ENCODE data around the gene PGLYRP4. TPM values are rescaled to one million over a fixed set of nuclear protein-coding genes. Genes with fewer than 3 reads are reported as not detected.

The PGLYRP4 gene
- total RNA-seq, 1 donor from 2014 or later = 4.4 TPM

DNA sequence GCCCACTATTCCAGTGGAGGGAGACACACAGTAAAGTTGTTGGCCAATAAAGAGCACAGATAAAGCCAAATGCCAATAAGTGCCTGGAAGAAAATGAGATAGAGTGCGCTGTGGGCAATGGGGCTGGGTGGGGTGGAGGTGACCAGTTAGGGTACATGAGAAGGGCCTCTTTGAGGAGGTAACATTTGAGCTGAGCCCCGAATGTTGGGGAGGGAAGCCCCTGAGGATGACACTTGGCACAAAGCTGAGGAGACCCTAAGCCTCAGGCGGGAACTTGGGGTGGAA is 10.0 kb upstream of the PGLYRP4 start:
- Mint-ChIP-seq H3K4me1 (ENCODE audit: unreplicated experiment) (peaks cover 3% of the 10 kb centered on the region), H3K36me3 (peaks cover 4% of the 10 kb centered on the region), H3K27ac (peak overlapping the region; percentile 92), H3K9me3 (no peaks in the 10 kb centered on the region), H3K4me3 (peak overlapping the region; percentile 69), H3K27me3 (no peaks in the 10 kb centered on the region)
- no peak for TF ChIP-seq CTCF (conservative IDR thresholded peaks at IDR 0.05)
- peak; percentile 34 for DNase-seq (ENCODE audit: extremely low spot score, unreplicated experiment)

GRCh38 chr1:153357853-153358690 is 9.4 kb upstream of the PGLYRP4 start, which contains the start of gene S100A9:
Gene S100A9 (plus strand): TSS chr1:153357854. CDS start chr1:153358284, 430 bp downstream.
- no peaks in the 10 kb centered on the region for H3K9me3 Mint-ChIP-seq
- H3K27ac Mint-ChIP-seq = peak within 1 kb of the TSS; percentile 92
- no peak for TF ChIP-seq CTCF (conservative IDR thresholded peaks at IDR 0.05)
- H3K36me3 Mint-ChIP-seq = peaks cover 4% of the 10 kb centered on the region
- H3K4me3 Mint-ChIP-seq = peak within 1 kb of the TSS; percentile 69
- H3K27me3 Mint-ChIP-seq = no peaks in the 10 kb centered on the region
- DNase-seq (ENCODE audit: extremely low spot score, unreplicated experiment) = peak; percentile 25
- peaks cover 3% of the 10 kb centered on the region for H3K4me1 Mint-ChIP-seq (ENCODE audit: unreplicated experiment)

DNA sequence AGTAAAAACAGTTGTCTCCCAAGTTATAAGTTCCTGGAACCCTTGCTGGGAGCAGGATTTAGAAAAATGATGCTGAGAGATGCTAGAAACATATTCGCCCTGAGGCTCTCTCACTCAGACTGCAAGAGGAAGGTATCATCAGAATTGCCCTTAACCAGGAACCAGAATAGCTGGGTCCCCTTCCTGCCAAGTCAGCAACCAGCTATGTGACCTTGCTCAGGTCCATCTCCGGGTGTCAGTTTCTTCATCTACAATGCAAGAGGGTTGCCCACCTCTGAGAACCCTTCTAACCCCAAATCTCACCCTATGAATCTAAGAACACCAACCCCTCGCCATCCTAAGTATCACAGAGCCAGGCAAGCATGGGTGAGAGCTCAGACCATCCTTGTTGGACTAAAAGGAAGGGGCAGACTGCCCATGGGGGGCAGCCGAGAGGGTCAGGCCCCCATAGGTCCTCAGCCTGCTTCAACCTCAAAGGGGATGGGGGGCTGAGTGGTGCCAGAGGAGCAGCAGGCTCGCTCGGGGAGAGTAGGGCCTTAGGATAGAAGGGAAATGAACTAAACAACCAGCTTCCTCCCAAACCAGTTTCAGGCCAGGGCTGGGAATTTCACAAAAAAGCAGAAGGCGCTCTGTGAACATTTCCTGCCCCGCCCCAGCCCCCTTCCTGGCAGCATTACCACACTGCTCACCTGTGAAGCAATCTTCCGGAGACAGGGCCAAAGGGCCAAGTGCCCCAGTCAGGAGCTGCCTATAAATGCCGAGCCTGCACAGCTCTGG is 8.6 kb upstream of the PGLYRP4 start:
- DNase-seq (ENCODE audit: extremely low spot score, unreplicated experiment) = peak; percentile 69
- no peaks in the 10 kb centered on the region for H3K9me3 Mint-ChIP-seq
- H3K4me1 Mint-ChIP-seq (ENCODE audit: unreplicated experiment) = peaks cover 3% of the 10 kb centered on the region
- no peak for TF ChIP-seq CTCF (conservative IDR thresholded peaks at IDR 0.05)
- H3K27ac Mint-ChIP-seq = peak overlapping the region; percentile 92
- peaks cover 4% of the 10 kb centered on the region for H3K36me3 Mint-ChIP-seq
- no peaks in the 10 kb centered on the region for H3K27me3 Mint-ChIP-seq
- peak overlapping the region; percentile 69 for H3K4me3 Mint-ChIP-seq

DNA sequence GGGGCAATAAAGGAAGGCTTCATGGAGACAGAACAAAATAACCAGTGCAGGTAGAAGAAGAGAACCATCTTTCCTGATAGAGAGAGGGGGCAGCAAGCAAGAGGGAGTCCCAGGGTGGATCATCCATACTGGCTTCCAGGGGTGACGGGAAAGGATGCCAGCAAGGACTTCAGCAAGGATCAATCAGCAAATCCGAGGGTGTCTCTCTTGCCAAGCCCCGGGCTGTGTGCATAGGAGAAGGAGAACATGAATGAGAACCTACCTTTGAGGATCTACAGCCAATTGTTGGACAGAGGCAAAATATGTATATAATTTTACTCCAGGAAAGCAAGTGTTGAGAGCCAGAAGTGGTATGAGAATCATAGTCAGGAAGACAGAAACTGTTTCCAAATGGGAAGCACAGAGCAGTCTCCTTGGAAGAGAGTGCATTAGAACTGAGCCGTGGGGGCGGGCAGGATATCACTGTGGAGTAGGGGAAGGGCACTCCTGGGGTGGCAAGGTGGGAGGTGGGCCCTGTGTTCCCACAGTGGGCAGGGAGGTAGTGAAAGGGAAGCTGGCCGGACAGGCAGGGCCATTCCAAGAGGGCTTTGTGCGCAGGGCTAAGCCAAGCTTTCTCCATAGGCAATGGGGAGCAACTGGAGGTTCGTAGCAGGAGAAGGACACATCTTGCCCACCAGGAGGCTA is 7.9 kb upstream of the PGLYRP4 start:
- Mint-ChIP-seq H3K36me3 (peaks cover 4% of the 10 kb centered on the region), H3K27ac (peak overlapping the region; percentile 92), H3K9me3 (no peaks in the 10 kb centered on the region), H3K4me1 (ENCODE audit: unreplicated experiment) (peaks cover 3% of the 10 kb centered on the region), H3K27me3 (no peaks in the 10 kb centered on the region), H3K4me3 (peak overlapping the region; percentile 14)
- peak; percentile 55 for DNase-seq (ENCODE audit: extremely low spot score, unreplicated experiment)
- TF ChIP-seq CTCF (conservative IDR thresholded peaks at IDR 0.05) = no peak

DNA sequence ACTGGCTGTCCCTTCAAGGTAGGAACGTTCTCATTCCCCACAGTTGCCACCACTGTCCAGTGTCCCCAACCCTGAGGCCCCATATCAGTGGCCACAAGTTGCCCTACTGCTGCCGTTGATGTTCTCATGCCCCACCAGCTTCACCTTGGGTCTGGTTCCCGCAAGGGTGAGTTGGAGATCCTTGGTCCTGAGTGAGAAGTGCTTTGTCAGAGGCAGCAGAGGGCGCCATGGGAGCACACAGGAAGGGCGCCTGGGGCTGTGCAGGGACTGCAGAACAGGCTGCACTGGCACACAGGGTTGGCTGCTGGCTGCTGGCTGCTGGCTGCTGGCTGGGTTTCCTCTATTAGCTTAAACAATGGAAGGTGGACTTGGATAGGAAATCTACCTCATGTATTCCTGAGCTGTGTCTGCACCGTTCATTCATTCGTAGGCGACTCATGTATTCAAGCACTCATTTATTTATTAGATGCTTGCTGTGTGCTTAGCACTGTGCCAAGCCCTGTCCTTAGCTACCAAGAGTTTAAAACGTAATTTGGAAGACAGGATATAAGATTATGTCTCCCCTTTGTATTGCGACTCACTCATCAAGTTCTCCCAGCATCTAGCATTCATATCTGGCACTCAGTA is 6.9 kb upstream of the PGLYRP4 start:
- H3K4me3 Mint-ChIP-seq = no peak overlapping the region
- H3K27ac Mint-ChIP-seq = no peak overlapping the region
- peak; percentile 62 for TF ChIP-seq CTCF (conservative IDR thresholded peaks at IDR 0.05)
- H3K36me3 Mint-ChIP-seq = no peaks in the 10 kb centered on the region
- H3K9me3 Mint-ChIP-seq = no peaks in the 10 kb centered on the region
- peaks cover 3% of the 10 kb centered on the region for H3K4me1 Mint-ChIP-seq (ENCODE audit: unreplicated experiment)
- DNase-seq (ENCODE audit: extremely low spot score, unreplicated experiment) = peak; percentile 67
- no peaks in the 10 kb centered on the region for H3K27me3 Mint-ChIP-seq
